HG02981 (cell line): Measurements from ENCODE around the gene TRIM61.
A peak's percentile ranks its signal among the peaks of the same experiment; 100 is the strongest.
"Not testable (repeated sequence)": the region's sequence is repeated elsewhere in the genome, so short reads cannot be mapped to it uniquely, and the experiment has no call there.

ENCODE experiments used
- ATAC-seq: cut with Tn5 transposase; IDR thresholded peaks from one replicate; pipeline ENCODE4 v1.9.1; 2021; ENCODE audit warnings: mild to moderate bottlenecking, moderate library complexity; ENCODE audit not compliant: unreplicated experiment

TRIM61 gene

GRCh38 chr4:164959421-164959820 is 18.0 kb downstream of the TRIM61 start:
- ATAC-seq: not testable (repeated sequence)

GRCh38 chr4:164956766-164957643 is 20.5 kb downstream of the TRIM61 start:
- ATAC-seq: peak; percentile 100

- no peak for ATAC-seq
Observed at GRCh38 chr4:164955107-164955805, 22.2 kb downstream of the TRIM61 start.

GRCh38 chr4:164952551-164952950 is 24.9 kb downstream of the TRIM61 start:
- no peak for ATAC-seq

- no peak for ATAC-seq
Observed at GRCh38 chr4:164949448-164950143, 27.9 kb downstream of the TRIM61 start.

- no peak for ATAC-seq
Observed at GRCh38 chr4:164948975-164949374, 28.5 kb downstream of the TRIM61 start.

- not testable (repeated sequence) for ATAC-seq
Observed at GRCh38 chr4:164948006-164948405, 29.5 kb downstream of the TRIM61 start.

GRCh38 chr4:164946810-164947209 is 30.6 kb downstream of the TRIM61 start:
- ATAC-seq: no peak

- ATAC-seq: no peak
Observed at GRCh38 chr4:164945146-164945545, 32.3 kb downstream of the TRIM61 start.

GRCh38 chr4:164943192-164943591 is 34.3 kb downstream of the TRIM61 start:
- no peak for ATAC-seq

GRCh38 chr4:164937576-164938270 is 39.7 kb downstream of the TRIM61 start:
- ATAC-seq: peak; percentile 45

- peak; percentile 59 for ATAC-seq
Observed at GRCh38 chr4:164935865-164936606, 41.4 kb downstream of the TRIM61 start.

- ATAC-seq: peak; percentile 58
Observed at GRCh38 chr4:164935363-164935762, 42.1 kb downstream of the TRIM61 start.

- no peak for ATAC-seq
Observed at GRCh38 chr4:164933244-164933643, 44.2 kb downstream of the TRIM61 start.

- ATAC-seq: no peak
Observed at GRCh38 chr4:164931551-164932324, 45.7 kb downstream of the TRIM61 start.

GRCh38 chr4:164930647-164931046 is 46.8 kb downstream of the TRIM61 start:
- no peak for ATAC-seq

- ATAC-seq: not testable (repeated sequence)
Observed at GRCh38 chr4:164927101-164927500, 50.4 kb downstream of the TRIM61 start.

GRCh38 chr4:164926301-164926700 is 51.2 kb downstream of the TRIM61 start:
- ATAC-seq: no peak

GRCh38 chr4:164924670-164925238 is 52.7 kb downstream of the TRIM61 start:
- ATAC-seq: peak; percentile 79
